ENCODE results near the gene OBSCN. TPM values are rescaled to one million over a fixed set of nuclear protein-coding genes. Genes with fewer than 3 reads are reported as not detected.
A peak's percentile ranks its signal among the peaks of the same experiment; 100 is the strongest.

Gene OBSCN
- total RNA-seq, 1 donor from 2014 or later: 5.1 TPM

DNA sequence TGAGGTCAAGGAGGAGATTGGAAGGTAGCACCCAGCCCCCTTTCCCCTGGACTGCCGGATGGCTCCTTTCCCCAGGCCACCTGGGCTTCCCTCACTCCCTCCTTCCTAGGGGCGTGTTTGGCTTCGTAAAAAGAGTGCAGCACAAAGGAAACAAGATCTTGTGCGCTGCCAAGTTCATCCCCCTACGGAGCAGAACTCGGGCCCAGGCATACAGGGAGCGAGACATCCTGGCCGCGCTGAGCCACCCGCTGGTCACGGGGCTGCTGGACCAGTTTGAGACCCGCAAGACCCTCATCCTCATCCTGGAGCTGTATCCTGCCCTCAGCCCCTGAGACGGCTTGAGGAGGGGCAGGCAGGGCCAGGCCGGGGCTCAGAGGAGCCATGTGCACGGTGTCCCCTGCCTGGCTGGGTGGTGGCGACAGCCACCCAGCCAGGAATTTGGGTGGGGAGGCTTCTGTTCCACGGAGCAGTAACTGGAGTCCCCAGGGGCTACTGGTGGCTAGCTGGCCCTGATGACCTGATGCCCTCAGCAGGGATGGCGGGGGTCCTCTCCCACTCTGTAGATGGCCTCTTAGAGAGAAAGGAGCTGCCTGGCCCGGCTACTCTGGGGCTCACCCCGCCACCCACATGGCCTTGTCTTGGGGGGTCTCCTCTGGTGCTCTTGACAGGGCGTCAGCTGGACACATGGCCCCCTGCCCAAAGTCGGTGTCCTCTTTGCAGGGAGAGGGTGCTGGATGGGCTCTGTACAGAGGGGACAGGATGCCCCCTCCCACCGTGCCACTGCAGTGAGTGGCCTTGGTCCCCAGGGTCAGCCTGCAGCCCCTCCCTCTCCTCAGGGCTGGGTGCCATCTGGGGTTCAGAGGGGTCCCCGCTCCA, 159.3 kb downstream of the OBSCN start:
- Histone ChIP-seq H3K4me3 (no peak overlapping the region), H3K4me1 (no peaks in the 10 kb centered on the region), H3K36me3 (no peaks in the 10 kb centered on the region), H3K79me2 (ENCODE audit: low read depth) (no peaks in the 10 kb centered on the region), H3K4me2 (no peak overlapping the region), H3K9me3 (ENCODE audit: low read depth) (no peaks in the 10 kb centered on the region), H3K27ac (no peak overlapping the region), H3K27me3 (no peaks in the 10 kb centered on the region), H2AFZ (replicated peaks) (no peak overlapping the region), H3K9ac (no peak overlapping the region), H4K20me1 (ENCODE audit: low read depth) (no peaks in the 10 kb centered on the region), H3F3A (ENCODE audit: low read depth) (no peaks in the 10 kb centered on the region)
- H3K4me3 Mint-ChIP-seq: no peak overlapping the region
- H3K27ac Mint-ChIP-seq: no peak overlapping the region
- H3K4me1 Mint-ChIP-seq: no peaks in the 10 kb centered on the region
- no peak for DNase-seq (ENCODE audit: low spot score)
- H3K27me3 Mint-ChIP-seq (ENCODE audit: insufficient read depth, low read depth): peaks cover under 1% of the 10 kb centered on the region
- H3K36me3 Mint-ChIP-seq: no peaks in the 10 kb centered on the region
- no peaks in the 10 kb centered on the region for H3K9me3 Mint-ChIP-seq
- no peak for TF ChIP-seq EZH2 (IDR thresholded peaks at IDR 0.05)
- no peak for TF ChIP-seq EZH2phosphoT487 (IDR thresholded peaks at IDR 0.05)
- TF ChIP-seq, protein P1, sequence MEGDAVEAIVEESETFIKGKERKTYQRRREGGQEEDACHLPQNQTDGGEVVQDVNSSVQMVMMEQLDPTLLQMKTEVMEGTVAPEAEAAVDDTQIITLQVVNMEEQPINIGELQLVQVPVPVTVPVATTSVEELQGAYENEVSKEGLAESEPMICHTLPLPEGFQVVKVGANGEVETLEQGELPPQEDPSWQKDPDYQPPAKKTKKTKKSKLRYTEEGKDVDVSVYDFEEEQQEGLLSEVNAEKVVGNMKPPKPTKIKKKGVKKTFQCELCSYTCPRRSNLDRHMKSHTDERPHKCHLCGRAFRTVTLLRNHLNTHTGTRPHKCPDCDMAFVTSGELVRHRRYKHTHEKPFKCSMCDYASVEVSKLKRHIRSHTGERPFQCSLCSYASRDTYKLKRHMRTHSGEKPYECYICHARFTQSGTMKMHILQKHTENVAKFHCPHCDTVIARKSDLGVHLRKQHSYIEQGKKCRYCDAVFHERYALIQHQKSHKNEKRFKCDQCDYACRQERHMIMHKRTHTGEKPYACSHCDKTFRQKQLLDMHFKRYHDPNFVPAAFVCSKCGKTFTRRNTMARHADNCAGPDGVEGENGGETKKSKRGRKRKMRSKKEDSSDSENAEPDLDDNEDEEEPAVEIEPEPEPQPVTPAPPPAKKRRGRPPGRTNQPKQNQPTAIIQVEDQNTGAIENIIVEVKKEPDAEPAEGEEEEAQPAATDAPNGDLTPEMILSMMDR (IDR thresholded peaks at IDR 0.05): no peak

DNA sequence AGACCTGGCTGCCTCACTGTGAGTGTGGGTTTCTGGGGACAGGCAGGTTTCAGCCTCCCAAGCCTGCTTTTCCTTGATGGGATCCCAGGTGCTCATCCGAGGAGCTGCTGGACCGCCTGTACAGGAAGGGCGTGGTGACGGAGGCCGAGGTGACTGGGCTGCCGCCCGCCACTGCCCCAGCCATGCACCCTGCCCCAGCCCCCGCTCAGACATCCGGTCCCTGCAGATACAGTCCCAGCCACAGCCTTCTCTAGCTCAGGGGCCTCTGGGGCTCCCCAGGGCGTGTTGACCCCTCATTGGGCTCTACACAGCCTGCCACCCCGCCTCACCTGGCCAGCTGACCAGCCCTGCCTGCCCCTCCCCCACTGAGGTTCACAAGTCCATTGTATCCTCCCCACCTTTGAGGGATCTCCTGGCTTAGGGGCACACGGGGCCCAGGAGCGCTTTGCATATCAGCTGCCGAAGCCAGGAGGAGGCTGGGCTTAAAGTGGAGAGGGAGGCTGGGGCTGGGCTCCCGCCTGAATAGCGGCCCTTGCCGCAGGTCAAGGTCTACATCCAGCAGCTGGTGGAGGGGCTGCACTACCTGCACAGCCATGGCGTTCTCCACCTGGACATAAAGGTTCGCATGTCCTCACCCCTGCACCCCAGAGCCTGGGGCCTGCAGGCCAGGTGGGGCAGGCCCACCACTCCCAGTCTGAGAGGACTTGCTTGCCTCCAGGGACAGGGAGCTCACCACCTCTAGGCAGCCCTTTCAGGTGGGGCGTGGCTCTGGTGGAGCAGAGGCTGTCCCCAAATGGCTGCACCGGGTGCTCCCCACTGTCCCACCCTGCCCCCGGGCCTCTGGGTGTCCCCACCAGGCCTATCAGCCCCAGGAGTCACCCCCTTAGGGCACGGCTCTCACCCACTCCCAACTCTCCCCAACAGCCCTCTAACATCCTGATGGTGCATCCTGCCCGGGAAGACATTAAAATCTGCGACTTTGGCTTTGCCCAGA, 160.3 kb downstream of the OBSCN start:
- no peaks in the 10 kb centered on the region for H3K9me3 Mint-ChIP-seq
- no peaks in the 10 kb centered on the region for H3K27me3 ChIP-seq
- no peak for TF ChIP-seq EZH2 (IDR thresholded peaks at IDR 0.05)
- TF ChIP-seq, protein P1 (IDR thresholded peaks at IDR 0.05): no peak
- no peak for TF ChIP-seq EZH2phosphoT487 (IDR thresholded peaks at IDR 0.05)
- H3K9ac ChIP-seq: no peak overlapping the region
- H3K4me1 ChIP-seq: no peaks in the 10 kb centered on the region
- no peaks in the 10 kb centered on the region for H4K20me1 ChIP-seq (ENCODE audit: low read depth)
- no peaks in the 10 kb centered on the region for H3K9me3 ChIP-seq (ENCODE audit: low read depth)
- H3K4me2 ChIP-seq: no peak overlapping the region
- H3K36me3 ChIP-seq: no peaks in the 10 kb centered on the region
- peak; percentile 20 for DNase-seq (ENCODE audit: low spot score)
- no peak overlapping the region for H2AFZ ChIP-seq (replicated peaks)
- H3K27me3 Mint-ChIP-seq (ENCODE audit: insufficient read depth, low read depth): peaks cover 2% of the 10 kb centered on the region
- no peaks in the 10 kb centered on the region for H3K79me2 ChIP-seq (ENCODE audit: low read depth)
- no peaks in the 10 kb centered on the region for H3K36me3 Mint-ChIP-seq
- H3K27ac Mint-ChIP-seq: no peak overlapping the region
- no peak overlapping the region for H3K4me3 Mint-ChIP-seq
- H3F3A ChIP-seq (ENCODE audit: low read depth): no peaks in the 10 kb centered on the region
- no peak overlapping the region for H3K27ac ChIP-seq
- no peaks in the 10 kb centered on the region for H3K4me1 Mint-ChIP-seq
- no peak overlapping the region for H3K4me3 ChIP-seq

GRCh38 chr1:228368801-228369607, 161.2 kb downstream of the OBSCN start:
- Histone ChIP-seq H3F3A (ENCODE audit: low read depth) (no peaks in the 10 kb centered on the region), H3K27me3 (no peaks in the 10 kb centered on the region), H3K9me3 (ENCODE audit: low read depth) (no peaks in the 10 kb centered on the region), H2AFZ (replicated peaks) (no peak overlapping the region), H3K27ac (no peak overlapping the region), H3K4me3 (no peak overlapping the region), H3K79me2 (ENCODE audit: low read depth) (no peaks in the 10 kb centered on the region), H3K4me2 (no peak overlapping the region), H3K9ac (no peak overlapping the region), H3K36me3 (no peaks in the 10 kb centered on the region), H3K4me1 (no peaks in the 10 kb centered on the region), H4K20me1 (ENCODE audit: low read depth) (no peaks in the 10 kb centered on the region)
- no peaks in the 10 kb centered on the region for H3K9me3 Mint-ChIP-seq
- H3K4me3 Mint-ChIP-seq: no peak overlapping the region
- TF ChIP-seq, protein P1 (IDR thresholded peaks at IDR 0.05): no peak
- TF ChIP-seq EZH2phosphoT487 (IDR thresholded peaks at IDR 0.05) (no peak), EZH2 (IDR thresholded peaks at IDR 0.05) (no peak)
- no peaks in the 10 kb centered on the region for H3K36me3 Mint-ChIP-seq
- peaks cover 2% of the 10 kb centered on the region for H3K27me3 Mint-ChIP-seq (ENCODE audit: insufficient read depth, low read depth)
- no peak overlapping the region for H3K27ac Mint-ChIP-seq
- DNase-seq (ENCODE audit: low spot score): no peak
- H3K4me1 Mint-ChIP-seq: no peaks in the 10 kb centered on the region
